ENCODE data around the gene SMR3A. TPM values are rescaled to one million over a fixed set of nuclear protein-coding genes. Genes with fewer than 3 reads are reported as not detected.

SMR3A gene
- total RNA-seq: not detected

- WGBS, 2 donors: 79 to 90% methylated on average over 3 of the region's 3 CpGs
- H3K4me3 ChIP-seq (ENCODE audit: low read depth, poor library complexity, severe bottlenecking): no peak within 1 kb of the TSS
- intact Hi-C loops (cut with DNase I; ENCODE audit: low total_unique reads): no loop called here
- no peak for TF ChIP-seq CTCF (IDR thresholded peaks at IDR 0.05)
- no peak for TF ChIP-seq POLR2A (IDR thresholded peaks at IDR 0.05)
- no peak for DNase-seq (ENCODE audit: low spot score in 2 of 2)
Measured at GRCh38 chr4:70360460-70360859, at the start of gene SMR3A. TSS of gene SMR3A (plus strand) at chr4:70360760. CDS start at chr4:70362116, 1,356 bp downstream.

GRCh38 chr4:70313736-70314135 lies 46.8 kb upstream of the SMR3A start:
- intact Hi-C loops (cut with DNase I; ENCODE audit: low total_unique reads): no loop called here
- TF ChIP-seq POLR2A (IDR thresholded peaks at IDR 0.05) (no peak), CTCF (IDR thresholded peaks at IDR 0.05) (no peak)
- DNase-seq (ENCODE audit: low spot score in 2 of 2): no peak
- no peak overlapping the region for H3K4me3 ChIP-seq (ENCODE audit: low read depth, poor library complexity, severe bottlenecking)

- WGBS, 2 donors: 0 to 57% methylated on average over 1 of the region's 1 CpG
- TF ChIP-seq CTCF (IDR thresholded peaks at IDR 0.05) (no peak), POLR2A (IDR thresholded peaks at IDR 0.05) (no peak)
- intact Hi-C loops (cut with DNase I; ENCODE audit: low total_unique reads): loop anchor here (5.0 kb wide), 1 partner anchor 284 kb away; no protein-coding TSS in a partner anchor
- H3K4me3 ChIP-seq (ENCODE audit: low read depth, poor library complexity, severe bottlenecking): no peak overlapping the region
- DNase-seq (ENCODE audit: low spot score in 2 of 2): no peak
Measured at GRCh38 chr4:70315928-70316327, 44.6 kb upstream of the SMR3A start.

GRCh38 chr4:70326052-70326451 lies 34.5 kb upstream of the SMR3A start:
- DNase-seq (ENCODE audit: low spot score in 2 of 2): no peak
- 89 to 93% methylated on average over 2 of the region's 2 CpGs for WGBS, 2 donors
- no peak overlapping the region for H3K4me3 ChIP-seq (ENCODE audit: low read depth, poor library complexity, severe bottlenecking)
- TF ChIP-seq CTCF (IDR thresholded peaks at IDR 0.05) (no peak), POLR2A (IDR thresholded peaks at IDR 0.05) (no peak)
- intact Hi-C loops (cut with DNase I; ENCODE audit: low total_unique reads): no loop called here

GRCh38 chr4:70334681-70335080 lies 25.9 kb upstream of the SMR3A start, which contains the start of gene CABS1:
TSS of gene CABS1 (plus strand) at chr4:70334981. CDS start at chr4:70335040, 59 bp downstream.
- 95 to 97% methylated on average over 3 of the region's 3 CpGs for WGBS, 2 donors
- no peak for TF ChIP-seq CTCF (IDR thresholded peaks at IDR 0.05)
- no peak for TF ChIP-seq POLR2A (IDR thresholded peaks at IDR 0.05)
- DNase-seq (ENCODE audit: low spot score in 2 of 2): no peak
- intact Hi-C loops (cut with DNase I; ENCODE audit: low total_unique reads): no loop called here
- H3K4me3 ChIP-seq (ENCODE audit: low read depth, poor library complexity, severe bottlenecking): no peak within 1 kb of the TSS

- 74 to 75% methylated on average over 5 of the region's 5 CpGs for WGBS, 2 donors
- DNase-seq (ENCODE audit: low spot score in 2 of 2): no peak
- intact Hi-C loops (cut with DNase I; ENCODE audit: low total_unique reads): no loop called here
- TF ChIP-seq POLR2A (IDR thresholded peaks at IDR 0.05) (no peak), CTCF (IDR thresholded peaks at IDR 0.05) (no peak)
- no peak overlapping the region for H3K4me3 ChIP-seq (ENCODE audit: low read depth, poor library complexity, severe bottlenecking)
Measured at GRCh38 chr4:70336043-70336442, 24.5 kb upstream of the SMR3A start.
